HL-60 (cell line): ENCODE measurements around the gene BABAM2.

Source experiments
- DNase-seq, 2 experiments: peaks; one replicate each; pipeline ENCODE4 v3.0.0-alpha.2; 2010 to 2020; ENCODE audit warnings: low read depth in 1 of 2, low spot score in 1 of 2
- H3K27ac ChIP-seq: fragments of 250-450 bp; sonication (Bioruptor Pico); replicated peaks from 2 replicates; pipeline ENCODE4 v1.5.1; 2020; ENCODE audit warnings: mild to moderate bottlenecking, moderate library complexity
- H3K27me3 ChIP-seq: fragments of 250-450 bp; sonication (Bioruptor Pico); 2 replicates; pipeline ENCODE4 v1.5.1; 2021; ENCODE audit warnings: mild to moderate bottlenecking, moderate library complexity; ENCODE audit not compliant: insufficient read depth, poor library complexity, severe bottlenecking
- H3K4me3 ChIP-seq: replicated peaks from 2 replicates; pipeline ENCODE4 v1.5.1; 2011; ENCODE audit warnings: mild to moderate bottlenecking, control low read depth, low read length; ENCODE audit not compliant: insufficient read depth
- CTCF ChIP-seq: IDR thresholded peaks from one replicate; pipeline ENCODE4 v1.5.1; 2011; ENCODE audit warnings: low read length, control low read depth, inconsistent platforms; ENCODE audit not compliant: insufficient read depth
- GABPA ChIP-seq: IDR thresholded peaks from 2 replicates; pipeline ENCODE4 v1.6.1; 2012; ENCODE audit warnings: low read depth
- POLR2AphosphoS5 ChIP-seq: IDR thresholded peaks from 2 replicates; pipeline ENCODE4 v1.6.1; 2012; ENCODE audit warnings: low read depth
- REST ChIP-seq: IDR thresholded peaks from 2 replicates; pipeline ENCODE4 v1.6.1; 2012; ENCODE audit warnings: low read depth; ENCODE audit not compliant: insufficient replicate concordance
- SPI1 ChIP-seq: IDR thresholded peaks from 2 replicates; pipeline ENCODE4 v1.6.1; 2012; ENCODE audit warnings: low read depth, mild to moderate bottlenecking, borderline replicate concordance

Gene BABAM2

GRCh38 chr2:28247290-28247689 lies 356.8 kb downstream of the BABAM2 start:
- H3K27me3 ChIP-seq, result no peaks in the 10 kb centered on the region
- peak in 1 of 2 experiments; percentile 17 for DNase-seq
- TF ChIP-seq SPI1 (peak; percentile 39; the same call in 1 of the 2 replicates), GABPA (no peak)

GRCh38 chr2:28247734-28248133 lies 357.2 kb downstream of the BABAM2 start:
- Histone ChIP-seq H3K4me3 (no peak overlapping the region), H3K27ac (no peak overlapping the region), H3K27me3 (no peaks in the 10 kb centered on the region)
- DNase-seq, result no peak
- TF ChIP-seq GABPA (no peak), SPI1 (no peak), REST (no peak), POLR2AphosphoS5 (no peak), CTCF (no peak)

More at GRCh38 chr2:28247290-28247689, 356.8 kb downstream of the BABAM2 start:
- Histone ChIP-seq H3K27ac (no peak overlapping the region), H3K4me3 (no peak overlapping the region)

- no peak overlapping the region for H3K4me3 ChIP-seq
- TF ChIP-seq REST (no peak), SPI1 (no peak), GABPA (no peak), POLR2AphosphoS5 (no peak), CTCF (no peak)
- no peak for DNase-seq
- no peak overlapping the region for H3K27ac ChIP-seq
- no peaks in the 10 kb centered on the region for H3K27me3 ChIP-seq
Measured at GRCh38 chr2:28248511-28248910, 358.0 kb downstream of the BABAM2 start.

- no peak for DNase-seq
- Histone ChIP-seq H3K27me3 (no peaks in the 10 kb centered on the region), H3K4me3 (no peak overlapping the region), H3K27ac (no peak overlapping the region)
- no peak for TF ChIP-seq GABPA
- no peak for TF ChIP-seq SPI1
- no peak for TF ChIP-seq REST
- no peak for TF ChIP-seq CTCF
- no peak for TF ChIP-seq POLR2AphosphoS5
Measured at GRCh38 chr2:28250006-28250405, 359.5 kb downstream of the BABAM2 start.
